Glutamatergic neuron (in vitro differentiated cells): ENCODE data around the gene GNAQ. TPM values are rescaled to one million over a fixed set of nuclear protein-coding genes. Genes with fewer than 3 reads are reported as not detected.

ENCODE experiments used
- DNase-seq: peaks from one replicate; pipeline ENCODE4 v3.0.0; 2022
- H3K27ac Mint-ChIP-seq: one replicate; pipeline ENCODE4 v1.8.0; 2020; ENCODE audit warnings: mild to moderate bottlenecking, mixed read lengths, inconsistent platforms; ENCODE audit not compliant: unreplicated experiment
- H3K27me3 Mint-ChIP-seq: one replicate; pipeline ENCODE4 v1.8.0; 2020; ENCODE audit warnings: mild to moderate bottlenecking, moderate library complexity, mixed read lengths, inconsistent platforms; ENCODE audit not compliant: unreplicated experiment
- H3K36me3 Mint-ChIP-seq: one replicate; pipeline ENCODE4 v1.8.0; 2020; ENCODE audit warnings: mild to moderate bottlenecking, mixed read lengths, inconsistent platforms; ENCODE audit not compliant: unreplicated experiment
- H3K4me1 Mint-ChIP-seq: one replicate; pipeline ENCODE4 v1.8.0; 2020; ENCODE audit warnings: mild to moderate bottlenecking, low read depth, mixed read lengths, inconsistent platforms; ENCODE audit not compliant: unreplicated experiment
- H3K4me3 Mint-ChIP-seq: one replicate; pipeline ENCODE4 v1.8.0; 2020; ENCODE audit warnings: mild to moderate bottlenecking, mixed read lengths, inconsistent platforms; ENCODE audit not compliant: unreplicated experiment
- H3K9me3 Mint-ChIP-seq: one replicate; pipeline ENCODE4 v1.8.0; 2020; ENCODE audit warnings: mild to moderate bottlenecking, moderate library complexity, mixed read lengths, inconsistent platforms; ENCODE audit not compliant: unreplicated experiment
- total RNA-seq: library from RNA; stranded (reverse); fragmentation: NEBNext Ultra II Directional; extraction: Animal tissue kit (Norgen Biotek cat#: 25700); gene quantifications from one replicate; pipeline ENCODE4 v1.2.1, GENCODE V29; 2021; ENCODE audit not compliant: unreplicated experiment
- TF ChIP-seq, protein P1 (sequence below): fragments of 200-600 bp; sonication (generic); IDR thresholded peaks from one replicate; pipeline ENCODE4 v1.5.0; 2021; ENCODE audit not compliant: partially characterized antibody, unreplicated experiment

Gene GNAQ
- total RNA-seq, 1 donor from 2014 or later: 72.8 TPM

DNA sequence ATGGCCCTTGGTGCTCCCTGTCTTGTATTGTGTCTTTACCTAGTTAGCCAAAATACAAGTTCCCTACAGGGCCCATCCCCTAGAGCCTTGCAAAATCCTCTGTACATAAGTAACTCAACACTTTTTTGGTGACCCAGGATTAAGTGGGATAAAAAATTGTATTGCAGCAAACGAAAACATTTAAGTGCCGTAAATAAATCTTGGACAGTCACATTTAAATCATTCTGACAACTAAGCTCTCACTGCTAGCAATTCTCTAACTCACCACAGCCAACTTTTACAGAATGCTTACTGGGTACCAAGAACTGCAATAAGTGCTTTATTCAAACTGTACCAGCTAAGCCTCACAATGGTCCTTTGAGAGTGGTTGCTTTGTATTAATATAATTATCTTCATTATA is 56.6 kb downstream of the GNAQ start:
- peaks cover 9% of the 10 kb centered on the region for H3K4me1 Mint-ChIP-seq
- no peak overlapping the region for H3K27ac Mint-ChIP-seq
- TF ChIP-seq, protein P1, sequence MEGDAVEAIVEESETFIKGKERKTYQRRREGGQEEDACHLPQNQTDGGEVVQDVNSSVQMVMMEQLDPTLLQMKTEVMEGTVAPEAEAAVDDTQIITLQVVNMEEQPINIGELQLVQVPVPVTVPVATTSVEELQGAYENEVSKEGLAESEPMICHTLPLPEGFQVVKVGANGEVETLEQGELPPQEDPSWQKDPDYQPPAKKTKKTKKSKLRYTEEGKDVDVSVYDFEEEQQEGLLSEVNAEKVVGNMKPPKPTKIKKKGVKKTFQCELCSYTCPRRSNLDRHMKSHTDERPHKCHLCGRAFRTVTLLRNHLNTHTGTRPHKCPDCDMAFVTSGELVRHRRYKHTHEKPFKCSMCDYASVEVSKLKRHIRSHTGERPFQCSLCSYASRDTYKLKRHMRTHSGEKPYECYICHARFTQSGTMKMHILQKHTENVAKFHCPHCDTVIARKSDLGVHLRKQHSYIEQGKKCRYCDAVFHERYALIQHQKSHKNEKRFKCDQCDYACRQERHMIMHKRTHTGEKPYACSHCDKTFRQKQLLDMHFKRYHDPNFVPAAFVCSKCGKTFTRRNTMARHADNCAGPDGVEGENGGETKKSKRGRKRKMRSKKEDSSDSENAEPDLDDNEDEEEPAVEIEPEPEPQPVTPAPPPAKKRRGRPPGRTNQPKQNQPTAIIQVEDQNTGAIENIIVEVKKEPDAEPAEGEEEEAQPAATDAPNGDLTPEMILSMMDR: no peak
- DNase-seq: no peak
- peaks cover 2% of the 10 kb centered on the region for H3K9me3 Mint-ChIP-seq
- H3K36me3 Mint-ChIP-seq: no peaks in the 10 kb centered on the region
- no peak overlapping the region for H3K4me3 Mint-ChIP-seq
- no peaks in the 10 kb centered on the region for H3K27me3 Mint-ChIP-seq

DNA sequence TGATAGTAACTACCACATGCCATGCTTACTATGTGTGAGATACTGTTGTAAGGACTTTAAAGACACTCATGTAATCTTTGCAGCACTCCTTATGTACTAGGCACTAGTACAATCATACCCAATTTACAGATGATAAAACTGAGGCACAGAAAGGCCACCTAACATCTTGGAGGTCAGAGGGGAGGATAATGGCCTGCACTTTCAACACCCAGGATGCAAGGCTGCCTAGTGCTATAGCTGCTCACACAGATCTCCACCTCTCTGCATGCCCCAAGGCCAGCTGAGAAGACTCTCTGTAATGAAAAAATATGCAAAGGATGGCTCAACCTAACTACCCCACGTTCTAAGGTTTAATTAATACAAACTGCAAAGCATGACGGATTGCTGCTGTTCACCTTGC is 57.2 kb downstream of the GNAQ start:
- DNase-seq: no peak
- Mint-ChIP-seq H3K36me3 (no peaks in the 10 kb centered on the region), H3K4me1 (peaks cover 9% of the 10 kb centered on the region), H3K9me3 (peaks cover 2% of the 10 kb centered on the region), H3K27ac (no peak overlapping the region), H3K27me3 (no peaks in the 10 kb centered on the region), H3K4me3 (no peak overlapping the region)
- TF ChIP-seq, protein P1: no peak

DNA sequence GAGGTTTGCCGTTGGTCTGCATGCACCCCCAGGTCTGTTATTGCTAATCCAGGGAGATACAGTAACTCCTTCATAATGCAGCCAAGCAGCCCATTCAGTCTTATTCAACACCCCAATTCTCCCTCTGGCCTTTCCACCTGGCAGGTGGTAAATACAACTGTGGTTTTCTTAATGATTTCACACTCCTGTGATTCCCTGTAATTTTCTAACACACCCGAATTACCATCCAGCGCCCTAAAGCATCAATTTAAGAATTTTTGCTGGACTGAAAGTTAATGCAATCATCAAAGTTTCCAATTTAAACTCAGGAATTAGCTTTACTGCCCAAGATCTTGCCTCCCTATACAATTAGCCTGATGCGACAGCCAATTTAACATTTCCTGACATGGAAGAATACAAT is 62.5 kb downstream of the GNAQ start:
- no peaks in the 10 kb centered on the region for H3K27me3 Mint-ChIP-seq
- H3K27ac Mint-ChIP-seq: no peak overlapping the region
- H3K9me3 Mint-ChIP-seq: peaks cover 2% of the 10 kb centered on the region
- H3K4me3 Mint-ChIP-seq: no peak overlapping the region
- TF ChIP-seq, protein P1: no peak
- no peaks in the 10 kb centered on the region for H3K36me3 Mint-ChIP-seq
- H3K4me1 Mint-ChIP-seq: peaks cover 2% of the 10 kb centered on the region
- DNase-seq: no peak

DNA sequence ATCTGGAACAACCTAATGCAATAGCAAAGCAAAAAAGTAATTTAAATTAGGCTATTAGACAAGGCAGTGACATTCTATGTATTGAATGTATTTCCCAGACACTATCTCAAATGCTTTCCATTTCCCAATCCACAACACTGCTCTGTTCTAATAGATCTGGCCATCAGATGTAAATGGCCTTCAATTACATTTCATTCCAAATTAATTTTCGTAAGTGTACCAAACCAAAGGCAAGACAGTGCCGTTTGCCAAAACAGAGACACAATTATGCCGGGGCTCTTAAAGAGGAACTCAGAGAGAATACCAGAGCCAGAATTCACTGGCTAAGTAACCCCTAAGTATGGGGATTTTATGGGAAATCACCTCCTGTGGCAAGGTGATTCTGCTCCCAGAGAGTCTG is 63.1 kb downstream of the GNAQ start:
- Mint-ChIP-seq H3K4me3 (no peak overlapping the region), H3K27ac (no peak overlapping the region), H3K9me3 (peaks cover 2% of the 10 kb centered on the region), H3K36me3 (no peaks in the 10 kb centered on the region), H3K4me1 (peaks cover 2% of the 10 kb centered on the region), H3K27me3 (no peaks in the 10 kb centered on the region)
- no peak for DNase-seq
- TF ChIP-seq, protein P1: no peak

DNA sequence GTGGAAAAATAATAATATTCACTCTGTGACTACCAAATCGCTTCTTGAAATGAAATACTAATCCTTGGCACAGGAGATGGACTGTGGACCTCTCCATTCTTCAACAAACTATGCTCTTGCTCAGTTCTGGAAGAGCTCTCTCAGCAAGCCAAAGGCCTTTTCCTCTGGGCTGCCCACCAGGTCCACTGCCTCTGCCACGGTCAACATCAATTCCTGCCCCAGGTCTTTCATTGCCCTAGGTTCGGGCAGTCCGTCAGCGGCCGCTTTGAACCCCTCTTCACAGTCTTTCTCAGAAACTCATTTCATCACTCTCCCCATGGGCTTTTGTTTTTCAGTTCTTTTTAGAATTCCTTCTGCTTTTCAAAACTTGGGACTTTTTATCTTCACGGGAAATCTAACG is 64.9 kb downstream of the GNAQ start:
- Mint-ChIP-seq H3K27me3 (no peaks in the 10 kb centered on the region), H3K9me3 (peaks cover 2% of the 10 kb centered on the region), H3K4me1 (peaks cover 5% of the 10 kb centered on the region), H3K4me3 (no peak overlapping the region), H3K27ac (no peak overlapping the region), H3K36me3 (no peaks in the 10 kb centered on the region)
- no peak for DNase-seq
- TF ChIP-seq, protein P1: no peak
